ENCODE data around the gene USP24. TPM values are rescaled to one million over a fixed set of nuclear protein-coding genes. Genes with fewer than 3 reads are reported as not detected.

The USP24 gene
- total RNA-seq, 4 donors from 2014 or later: 14.9 to 66.1 (median 44.1) TPM

GRCh38 chr1:55181666-55182065 is 33.5 kb downstream of the USP24 start:
- H3K4me3 ChIP-seq: no peak overlapping the region
- no peaks in the 10 kb centered on the region for H3K36me3 ChIP-seq
- no peaks in the 10 kb centered on the region for H3K27me3 ChIP-seq
- H3K27ac ChIP-seq: no peak overlapping the region
- TF ChIP-seq CTCF (IDR thresholded peaks at IDR 0.05) (no peak), POLR2A (IDR thresholded peaks at IDR 0.05) (no peak)
- intact Hi-C loops (cut with DNase I; ENCODE audit: low total_unique reads): no loop called here
- no peaks in the 10 kb centered on the region for H3K9me3 ChIP-seq
- H3K4me1 ChIP-seq: no peaks in the 10 kb centered on the region
- DNase-seq: no peak

DNA sequence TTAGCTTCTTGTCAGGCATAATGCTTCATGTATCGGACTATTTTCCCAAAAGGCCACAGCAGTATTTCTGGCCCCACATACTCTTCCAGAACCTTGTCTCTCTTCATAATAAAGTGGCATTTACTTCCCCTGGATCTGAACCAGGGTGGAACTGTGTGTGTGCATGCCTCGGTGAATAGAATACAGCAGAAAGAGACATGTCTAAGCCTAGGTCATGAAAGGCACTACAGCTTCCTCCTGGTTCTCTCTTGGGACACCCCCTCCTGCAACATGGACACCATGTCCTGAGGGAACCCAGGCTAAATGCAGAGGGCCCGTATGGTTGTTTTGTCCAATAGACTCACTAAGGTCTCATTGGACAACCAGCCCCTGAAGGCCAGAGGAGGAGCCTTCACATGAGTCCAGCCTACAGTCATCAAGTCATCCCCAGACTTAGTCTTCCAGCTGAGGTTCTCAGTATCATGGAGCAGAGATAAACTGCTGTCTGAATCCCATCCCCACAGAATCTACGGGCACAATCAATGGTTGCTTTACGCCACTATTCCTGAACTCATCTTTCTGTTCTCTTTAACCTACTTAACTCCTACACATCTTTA is 35.0 kb downstream of the USP24 start:
- no peak for DNase-seq
- Histone ChIP-seq H3K9me3 (no peaks in the 10 kb centered on the region), H3K27me3 (no peaks in the 10 kb centered on the region), H3K4me1 (no peaks in the 10 kb centered on the region), H3K36me3 (no peaks in the 10 kb centered on the region), H3K4me3 (no peak overlapping the region), H3K27ac (no peak overlapping the region)
- intact Hi-C loops (cut with DNase I; ENCODE audit: low total_unique reads): no loop called here
- TF ChIP-seq CTCF (IDR thresholded peaks at IDR 0.05): no peak
- TF ChIP-seq POLR2A (IDR thresholded peaks at IDR 0.05): no peak

DNA sequence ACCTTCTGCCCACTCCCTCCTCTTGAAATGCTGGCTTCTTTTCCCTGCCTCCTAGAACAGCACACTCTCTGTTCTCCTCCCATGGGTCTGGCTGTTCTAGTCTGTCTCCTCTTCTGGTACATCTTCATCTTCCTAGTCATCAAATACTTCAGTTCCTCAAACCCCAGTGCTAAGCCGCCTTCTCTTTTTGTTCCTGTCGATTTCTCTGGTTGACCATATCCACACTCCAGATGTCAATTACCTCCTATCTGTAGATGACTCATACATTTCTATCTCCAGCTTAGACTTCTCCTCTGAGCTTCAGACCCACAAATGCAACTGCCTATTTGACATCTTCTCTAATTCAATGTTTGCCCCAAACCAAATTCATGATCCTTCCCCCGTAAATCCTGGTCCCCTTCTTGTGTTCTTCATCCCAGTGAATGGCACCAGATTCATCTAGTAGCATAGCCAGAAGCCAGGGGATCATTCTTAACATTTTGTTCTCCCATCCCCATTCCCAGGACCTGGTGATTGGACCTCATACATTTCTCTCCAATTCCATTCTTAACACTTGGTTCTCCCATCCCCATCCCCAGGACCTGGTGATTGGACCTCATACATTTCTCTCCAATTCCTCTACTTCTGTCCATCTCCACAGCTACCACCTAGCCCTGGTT is 35.9 kb downstream of the USP24 start:
- H3K4me3 ChIP-seq: no peak overlapping the region
- DNase-seq: no peak
- no peaks in the 10 kb centered on the region for H3K9me3 ChIP-seq
- H3K36me3 ChIP-seq: no peaks in the 10 kb centered on the region
- H3K4me1 ChIP-seq: no peaks in the 10 kb centered on the region
- no peak overlapping the region for H3K27ac ChIP-seq
- H3K27me3 ChIP-seq: no peaks in the 10 kb centered on the region
- TF ChIP-seq CTCF (IDR thresholded peaks at IDR 0.05) (no peak), POLR2A (IDR thresholded peaks at IDR 0.05) (no peak)
- intact Hi-C loops (cut with DNase I; ENCODE audit: low total_unique reads): no loop called here

DNA sequence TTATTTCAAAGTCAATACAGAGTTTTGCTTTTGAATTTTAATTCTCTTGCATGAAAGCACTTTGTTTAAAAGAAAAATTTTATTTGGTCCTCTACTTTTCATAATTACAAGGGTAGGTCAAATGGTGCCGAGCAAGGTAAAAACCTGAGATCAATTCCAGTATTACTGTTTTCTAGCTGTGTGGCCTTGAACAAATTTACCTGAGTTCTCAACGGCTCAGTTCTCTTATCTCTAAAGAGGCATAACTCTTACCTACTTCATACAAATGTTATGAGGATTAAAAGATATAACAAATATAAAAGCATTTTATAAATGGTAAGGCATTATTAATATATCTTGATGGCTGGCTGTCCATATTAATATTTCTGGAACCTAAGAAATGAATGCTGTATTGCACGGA is 42.5 kb downstream of the USP24 start:
- peaks cover 0 to 3% of the 10 kb centered on the region in 2 donors for H3K4me1 ChIP-seq

More for the DNA sequence above, 42.5 kb downstream of the USP24 start:
- no peaks in the 10 kb centered on the region for H3K9me3 ChIP-seq
- H3K27ac ChIP-seq: no peak overlapping the region
- intact Hi-C loops (cut with DNase I; ENCODE audit: low total_unique reads): no loop called here
- DNase-seq: no peak
- TF ChIP-seq CTCF (IDR thresholded peaks at IDR 0.05) (no peak), POLR2A (IDR thresholded peaks at IDR 0.05) (no peak)
- H3K27me3 ChIP-seq: no peaks in the 10 kb centered on the region
- no peak overlapping the region for H3K4me3 ChIP-seq
- no peaks in the 10 kb centered on the region for H3K36me3 ChIP-seq

All from uterus (tissue), 4 donors.